ENCODE results near the gene KANSL1. TPM values are rescaled to one million over a fixed set of nuclear protein-coding genes. Genes with fewer than 3 reads are reported as not detected.

The KANSL1 gene
- total RNA-seq, 3 donors from 2014 or later, result 59.5 to 142 (median 111) TPM

GRCh38 chr17:46178550-46179214 is 14.5 kb downstream of the KANSL1 start:
- Histone ChIP-seq H3K36me3 (no peaks in the 10 kb centered on the region), H3K27me3 (no peaks in the 10 kb centered on the region), H3K4me3 (no peak overlapping the region), H3K4me1 (peaks cover 4 to 10% of the 10 kb centered on the region in 2 donors), H3K27ac (no peak overlapping the region), H3K9me3 (no peaks in the 10 kb centered on the region)
- intact Hi-C loops (cut with DNase I; ENCODE audit: low total_unique reads), result no loop called here
- TF ChIP-seq POLR2AphosphoS5 (IDR thresholded peaks at IDR 0.05) (no peak), CTCF (IDR thresholded peaks at IDR 0.05) (no peak), POLR2A (IDR thresholded peaks at IDR 0.05) (no peak)
- no peak for DNase-seq (ENCODE audit: low spot score in 2 of 2)

- Histone ChIP-seq H3K4me1 (peaks cover 7 to 10% of the 10 kb centered on the region in 2 donors), H3K27ac (no peak overlapping the region), H3K27me3 (no peaks in the 10 kb centered on the region), H3K9me3 (no peaks in the 10 kb centered on the region), H3K36me3 (no peaks in the 10 kb centered on the region), H3K4me3 (no peak overlapping the region)
- intact Hi-C loops (cut with DNase I; ENCODE audit: low total_unique reads), result no loop called here
- no peak for TF ChIP-seq POLR2AphosphoS5 (IDR thresholded peaks at IDR 0.05)
- TF ChIP-seq POLR2A (IDR thresholded peaks at IDR 0.05), result no peak
- no peak for TF ChIP-seq CTCF (IDR thresholded peaks at IDR 0.05)
- DNase-seq (ENCODE audit: low spot score in 2 of 2), result no peak
These were observed 16.3 kb downstream of the KANSL1 start for GRCh38 chr17:46176975-46177374.

DNA sequence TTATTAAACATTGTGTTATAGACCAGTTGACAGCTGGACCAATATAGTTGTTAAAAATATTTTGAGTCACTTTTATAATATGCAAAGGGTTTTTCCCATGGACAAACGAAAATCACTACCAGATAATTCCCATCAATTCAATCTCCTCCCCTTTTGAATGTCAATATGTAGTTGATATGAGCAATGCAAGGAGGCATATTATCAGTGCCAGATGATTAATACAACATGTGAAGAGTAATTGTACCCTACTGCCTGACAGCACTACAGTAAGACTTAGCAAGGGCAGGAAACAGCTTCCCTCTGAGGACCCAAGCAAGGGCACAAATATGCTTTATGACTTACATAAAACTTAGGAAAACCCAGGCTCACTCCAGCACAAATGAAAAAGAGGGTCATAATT is 17.3 kb downstream of the KANSL1 start:
- no peaks in the 10 kb centered on the region for H3K36me3 ChIP-seq
- no peak overlapping the region for H3K27ac ChIP-seq
- DNase-seq (ENCODE audit: low spot score in 2 of 2), result no peak
- H3K27me3 ChIP-seq, result no peaks in the 10 kb centered on the region
- intact Hi-C loops (cut with DNase I; ENCODE audit: low total_unique reads), result no loop called here
- peaks cover 7 to 10% of the 10 kb centered on the region in 2 donors for H3K4me1 ChIP-seq
- no peak for TF ChIP-seq POLR2AphosphoS5 (IDR thresholded peaks at IDR 0.05)
- no peak for TF ChIP-seq CTCF (IDR thresholded peaks at IDR 0.05)
- TF ChIP-seq POLR2A (IDR thresholded peaks at IDR 0.05), result no peak
- no peaks in the 10 kb centered on the region for H3K9me3 ChIP-seq
- H3K4me3 ChIP-seq, result no peak overlapping the region

DNA sequence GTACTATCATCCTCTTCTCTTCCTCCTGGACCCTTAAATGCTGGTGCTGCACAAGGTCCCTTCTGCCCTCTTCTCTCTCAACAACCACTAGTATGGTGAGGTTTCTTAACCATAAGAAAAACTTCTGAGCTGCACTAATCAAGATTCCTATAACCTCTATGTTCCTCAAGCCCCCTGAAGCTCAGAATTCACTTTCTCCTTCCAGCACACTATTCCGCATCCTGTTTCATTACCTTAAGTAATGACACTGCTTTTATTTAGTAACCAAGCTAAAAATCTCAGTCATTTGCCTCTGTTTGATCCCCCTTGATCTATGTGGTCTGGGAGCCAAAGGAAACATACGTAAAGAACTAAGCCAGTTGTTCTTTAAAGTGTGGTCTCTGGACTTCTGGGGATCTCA is 20.1 kb downstream of the KANSL1 start:
- intact Hi-C loops (cut with DNase I; ENCODE audit: low total_unique reads), result no loop called here
- Histone ChIP-seq H3K4me1 (peaks cover 7 to 8% of the 10 kb centered on the region in 2 donors), H3K27me3 (no peaks in the 10 kb centered on the region), H3K36me3 (no peaks in the 10 kb centered on the region), H3K9me3 (no peaks in the 10 kb centered on the region), H3K27ac (no peak overlapping the region), H3K4me3 (no peak overlapping the region)
- no peak for TF ChIP-seq POLR2AphosphoS5 (IDR thresholded peaks at IDR 0.05)
- no peak for TF ChIP-seq POLR2A (IDR thresholded peaks at IDR 0.05)
- no peak for TF ChIP-seq CTCF (IDR thresholded peaks at IDR 0.05)
- no peak for DNase-seq (ENCODE audit: low spot score in 2 of 2)

DNA sequence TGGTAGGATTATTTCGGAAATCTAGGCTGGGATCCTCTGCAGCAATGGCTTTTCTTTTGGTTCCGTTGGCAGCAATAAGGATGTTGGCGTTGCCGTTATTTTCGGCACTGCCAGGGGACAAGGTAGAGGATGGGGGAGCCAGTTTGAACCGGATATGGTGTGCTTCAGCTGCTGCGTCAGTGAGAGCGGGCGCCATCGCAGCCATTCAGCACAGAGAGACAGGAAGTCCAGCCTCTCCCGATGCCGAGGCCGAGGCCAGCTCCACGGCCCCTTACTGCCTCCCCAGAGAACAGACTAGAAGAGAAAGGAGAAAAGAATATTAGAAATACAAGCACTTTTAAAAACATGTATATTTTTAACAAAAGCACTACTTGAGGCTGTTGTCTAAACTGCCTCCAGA is 21.3 kb downstream of the KANSL1 start:
- H3K4me1 ChIP-seq, result peaks cover 7 to 13% of the 10 kb centered on the region in 2 donors
- TF ChIP-seq CTCF (IDR thresholded peaks at IDR 0.05) (no peak), POLR2AphosphoS5 (IDR thresholded peaks at IDR 0.05) (no peak), POLR2A (IDR thresholded peaks at IDR 0.05) (no peak)

More for the DNA sequence above, 21.3 kb downstream of the KANSL1 start:
- no peak for DNase-seq (ENCODE audit: low spot score in 2 of 2)
- Histone ChIP-seq H3K4me3 (no peak overlapping the region), H3K27ac (no peak overlapping the region), H3K9me3 (no peaks in the 10 kb centered on the region), H3K36me3 (no peaks in the 10 kb centered on the region), H3K27me3 (no peaks in the 10 kb centered on the region)
- intact Hi-C loops (cut with DNase I; ENCODE audit: low total_unique reads), result no loop called here
